Measurements from ENCODE around the gene F8A2. TPM values are rescaled to one million over a fixed set of nuclear protein-coding genes. Genes with fewer than 3 reads are reported as not detected.
"Not testable (repeated sequence)": the region's sequence is repeated elsewhere in the genome, so short reads cannot be mapped to it uniquely, and the experiment has no call there.

F8A2 gene

DNA sequence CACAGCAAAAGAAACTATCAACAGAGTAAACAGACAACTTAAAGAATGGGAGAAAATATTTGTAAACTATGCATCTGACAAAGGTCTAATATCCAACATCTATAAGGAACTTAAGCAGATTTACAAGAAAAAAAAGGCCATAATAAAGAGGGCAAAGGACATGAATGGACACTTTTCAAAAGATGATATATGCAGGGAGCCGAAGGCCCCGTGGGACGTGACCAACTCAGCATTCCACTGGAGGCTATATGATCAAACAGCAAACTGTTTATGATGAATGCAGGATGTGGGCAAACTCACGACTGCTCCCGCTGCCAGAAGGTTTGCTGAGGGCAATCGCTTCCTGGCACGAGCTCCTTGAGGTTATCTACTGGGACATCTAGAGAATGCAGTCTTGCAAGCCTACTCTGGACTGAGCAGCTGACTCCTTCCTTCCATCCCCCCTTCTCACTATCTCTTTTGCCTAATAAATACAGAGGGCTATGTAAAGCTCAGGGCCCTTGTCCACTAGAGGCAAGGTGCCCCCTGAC is 12.9 kb downstream of the F8A2 start:
- H3K27me3 ChIP-seq (ENCODE audit: insufficient read depth, low read length, poor library complexity); H3K27ac ChIP-seq (ENCODE audit: low read depth, low read length); H2AK5ac ChIP-seq (ENCODE audit: low read length); H4K5ac ChIP-seq (ENCODE audit: low read length); H3K79me1 ChIP-seq (ENCODE audit: low read length); H2BK5ac ChIP-seq (ENCODE audit: low read length); H3K4me1 ChIP-seq (ENCODE audit: control insufficient read depth, low read depth, low read length); H3K9ac ChIP-seq (ENCODE audit: low read length); H3K36me3 ChIP-seq (ENCODE audit: control insufficient read depth, insufficient read depth, low read length); H2BK120ac ChIP-seq (ENCODE audit: low read depth, low read length); H3K79me2 ChIP-seq (ENCODE audit: control insufficient read depth, insufficient read depth, low read length); H3K4ac ChIP-seq (ENCODE audit: low read depth, low read length); H3K18ac ChIP-seq (ENCODE audit: low read length); H3K4me2 ChIP-seq (ENCODE audit: low read length); H3K23ac ChIP-seq (ENCODE audit: low read length); DNase-seq; H2BK15ac ChIP-seq (replicated peaks; ENCODE audit: low read depth); H4K8ac ChIP-seq (ENCODE audit: low read depth, low read length); H3K56ac ChIP-seq (ENCODE audit: low read length); H3K4me3 ChIP-seq (ENCODE audit: low read length): not testable (repeated sequence)
- WGBS (ENCODE audit: extremely low coverage, insufficient coverage, low lambda C conversion rate), result no CpG with 5 or more reads among the region's 7 CpGs

DNA sequence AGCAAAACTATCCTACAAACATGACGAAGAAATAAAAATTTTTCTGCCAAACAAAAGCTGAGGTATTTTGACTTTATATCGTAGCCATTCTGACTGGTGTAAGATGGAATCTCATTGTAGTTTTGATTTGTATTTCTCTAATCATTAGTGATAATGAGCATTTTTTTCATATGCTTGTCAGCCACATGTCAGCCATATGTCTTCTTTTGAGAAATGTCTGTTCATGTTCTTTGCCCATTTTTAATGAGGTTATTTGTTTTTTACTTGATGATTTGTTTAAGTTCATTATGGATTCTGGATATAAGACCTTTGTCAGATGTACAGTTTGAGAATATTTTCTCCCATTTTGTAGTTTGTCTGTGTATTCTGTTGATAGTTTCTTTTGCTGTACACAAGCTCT is 24.5 kb downstream of the F8A2 start:
- Histone ChIP-seq H3K18ac (ENCODE audit: low read length) (no peak overlapping the region), H3K4me2 (ENCODE audit: low read length) (no peak overlapping the region), H3K56ac (ENCODE audit: low read length) (no peak overlapping the region), H2BK15ac (replicated peaks; ENCODE audit: low read depth) (no peak overlapping the region), H4K8ac (ENCODE audit: low read depth, low read length) (no peak overlapping the region), H2AK5ac (ENCODE audit: low read length) (no peak overlapping the region), H3K27ac (ENCODE audit: low read depth, low read length) (no peak overlapping the region), H3K9ac (ENCODE audit: low read length) (no peak overlapping the region), H3K79me2 (ENCODE audit: control insufficient read depth, insufficient read depth, low read length) (no peaks in the 10 kb centered on the region), H3K4me3 (ENCODE audit: low read length) (no peak overlapping the region), H2BK120ac (ENCODE audit: low read depth, low read length) (no peak overlapping the region), H4K5ac (ENCODE audit: low read length) (no peak overlapping the region), H3K27me3 (ENCODE audit: insufficient read depth, low read length, poor library complexity) (no peaks in the 10 kb centered on the region), H2BK5ac (ENCODE audit: low read length) (no peak overlapping the region), H3K4me1 (ENCODE audit: control insufficient read depth, low read depth, low read length) (no peaks in the 10 kb centered on the region), H3K23ac (ENCODE audit: low read length) (no peak overlapping the region), H3K36me3 (ENCODE audit: control insufficient read depth, insufficient read depth, low read length) (no peaks in the 10 kb centered on the region), H3K79me1 (ENCODE audit: low read length) (no peaks in the 10 kb centered on the region), H3K4ac (ENCODE audit: low read depth, low read length) (no peak overlapping the region)
- DNase-seq, result no peak
- WGBS (ENCODE audit: extremely low coverage, insufficient coverage, low lambda C conversion rate), result no CpG with 5 or more reads among the region's 2 CpGs

DNA sequence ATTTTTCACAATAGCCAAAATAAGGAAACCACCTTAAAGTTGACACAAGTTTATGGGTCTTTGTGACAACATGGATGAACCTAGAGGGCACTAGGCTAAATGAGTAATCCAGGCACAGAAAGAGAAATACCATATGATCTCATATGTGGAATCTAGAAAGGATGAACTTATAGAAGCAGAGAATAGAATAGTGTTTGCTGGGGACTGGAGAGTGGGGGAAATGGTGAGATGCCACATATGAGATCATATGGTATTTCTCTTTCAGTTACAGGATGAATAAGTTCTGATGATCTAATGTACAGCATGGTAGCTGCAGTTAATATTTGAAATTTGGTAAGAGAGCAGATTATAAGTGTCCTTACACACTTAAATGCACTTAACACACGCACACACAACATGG is 35.9 kb downstream of the F8A2 start:
- no peak overlapping the region for H4K5ac ChIP-seq (ENCODE audit: low read length)
- H3K36me3 ChIP-seq (ENCODE audit: control insufficient read depth, insufficient read depth, low read length), result no peaks in the 10 kb centered on the region
- no peak overlapping the region for H3K27ac ChIP-seq (ENCODE audit: low read depth, low read length)
- no peak overlapping the region for H2AK5ac ChIP-seq (ENCODE audit: low read length)
- H3K27me3 ChIP-seq (ENCODE audit: insufficient read depth, low read length, poor library complexity), result no peaks in the 10 kb centered on the region
- H2BK15ac ChIP-seq (replicated peaks; ENCODE audit: low read depth), result no peak overlapping the region
- H3K9ac ChIP-seq (ENCODE audit: low read length), result no peak overlapping the region
- H3K18ac ChIP-seq (ENCODE audit: low read length), result no peak overlapping the region
- no peaks in the 10 kb centered on the region for H3K79me2 ChIP-seq (ENCODE audit: control insufficient read depth, insufficient read depth, low read length)
- no peak overlapping the region for H2BK5ac ChIP-seq (ENCODE audit: low read length)
- no peak overlapping the region for H3K4me2 ChIP-seq (ENCODE audit: low read length)
- no peak overlapping the region for H3K4ac ChIP-seq (ENCODE audit: low read depth, low read length)
- H3K4me1 ChIP-seq (ENCODE audit: control insufficient read depth, low read depth, low read length), result no peaks in the 10 kb centered on the region
- no peak overlapping the region for H3K23ac ChIP-seq (ENCODE audit: low read length)
- H3K4me3 ChIP-seq (ENCODE audit: low read length), result no peak overlapping the region
- no CpG with 5 or more reads among the region's 1 CpG for WGBS (ENCODE audit: extremely low coverage, insufficient coverage, low lambda C conversion rate)
- no peaks in the 10 kb centered on the region for H3K79me1 ChIP-seq (ENCODE audit: low read length)
- H2BK120ac ChIP-seq (ENCODE audit: low read depth, low read length), result no peak overlapping the region
- no peak for DNase-seq
- no peak overlapping the region for H4K8ac ChIP-seq (ENCODE audit: low read depth, low read length)
- H3K56ac ChIP-seq (ENCODE audit: low read length), result no peak overlapping the region

Small RNA genes lying within 50 kb of the gene (small RNA-seq; reads per million reads assigned to genes)
- gene MIR1184-2 (ENCODE audit: insufficient read depth), result not detected
